Mesothelial cell of epicardium (in vitro differentiated cells): Measurements from ENCODE around the gene CCDC194. TPM values are rescaled to one million over a fixed set of nuclear protein-coding genes. Genes with fewer than 3 reads are reported as not detected.

Experiments used
- DNase-seq, 2 experiments: peaks; one replicate each; pipeline ENCODE4 v3.0.0; 2021; ENCODE audit warnings: low spot score in 2 of 2; ENCODE audit not compliant: unreplicated experiment in 2 of 2
- H3K27ac Mint-ChIP-seq: 2 replicates; pipeline ENCODE4 v1.8.0; 2021; ENCODE audit warnings: mixed read lengths
- H3K27me3 Mint-ChIP-seq: 2 replicates; pipeline ENCODE4 v1.8.0; 2021; ENCODE audit warnings: low read depth, mixed read lengths
- H3K36me3 Mint-ChIP-seq: 2 replicates; pipeline ENCODE4 v1.8.0; 2021; ENCODE audit warnings: mixed read lengths
- H3K4me1 Mint-ChIP-seq: 2 replicates; pipeline ENCODE4 v1.8.0; 2021; ENCODE audit warnings: mixed read lengths
- H3K4me3 Mint-ChIP-seq: 2 replicates; pipeline ENCODE4 v1.8.0; 2021; ENCODE audit warnings: mild to moderate bottlenecking, moderate library complexity, mixed read lengths
- H3K9me3 Mint-ChIP-seq: 2 replicates; pipeline ENCODE4 v1.8.0; 2021; ENCODE audit warnings: mixed read lengths
- total RNA-seq: library from RNA; stranded (reverse); gene quantifications from 3 replicates; pipeline ENCODE4 v1.2.1, GENCODE V29; 2021
- TF ChIP-seq, protein P1 (sequence below): fragments of 200-600 bp; sonication (generic); IDR thresholded peaks from one replicate; pipeline ENCODE4 v1.5.0; 2021; ENCODE audit warnings: antibody characterized with exemption; ENCODE audit not compliant: unreplicated experiment

Gene CCDC194
- total RNA-seq, 1 donor from 2014 or later, result 11.9 TPM

DNA sequence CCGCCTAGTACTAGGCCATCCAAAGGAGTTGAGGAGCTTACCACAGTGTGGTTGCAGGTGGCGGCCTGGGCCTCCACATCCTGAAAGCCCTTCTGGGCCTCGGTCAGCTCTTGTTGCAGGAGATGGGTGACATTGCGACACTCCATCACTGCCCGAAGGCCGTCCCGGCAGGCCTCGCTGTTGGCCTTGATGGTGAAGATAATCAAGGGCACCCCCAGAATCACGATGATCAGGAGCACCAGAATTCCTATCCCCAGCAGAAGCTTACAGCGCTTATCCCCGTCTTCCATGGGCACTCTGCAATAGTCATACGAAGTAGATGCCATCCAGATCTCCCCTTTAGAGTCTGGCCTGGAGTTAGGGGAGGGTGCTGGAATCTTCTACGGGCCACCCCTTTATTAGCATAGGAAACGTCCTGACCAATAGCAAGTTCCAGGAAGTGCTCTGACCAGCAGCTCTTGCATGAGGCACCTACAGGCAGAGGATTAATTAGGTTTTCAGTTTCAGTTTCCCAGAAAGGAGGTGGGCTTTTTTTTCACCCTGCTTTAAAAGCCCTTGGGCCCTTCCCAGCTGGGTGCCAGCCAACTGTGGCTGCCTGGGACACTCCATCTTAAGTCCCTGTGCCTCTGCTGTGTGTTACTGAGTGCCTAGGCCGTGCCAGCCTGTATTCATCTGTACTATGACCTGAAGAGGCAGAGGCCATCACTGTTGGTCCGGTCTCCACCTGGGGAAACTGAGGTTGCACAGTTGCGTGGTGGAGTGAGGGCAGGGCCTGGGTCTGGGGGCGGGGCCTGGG, 11.5 kb upstream of the CCDC194 start, which contains the start of gene BST2:
Gene BST2 (minus strand): TSS at position 381 of the 796 bp plus-strand sequence. CDS start 55 bp downstream, at position 326.
- Mint-ChIP-seq H3K9me3 (no peaks in the 10 kb centered on the region), H3K27me3 (no peaks in the 10 kb centered on the region), H3K4me1 (peaks cover 37% of the 10 kb centered on the region), H3K27ac (peak within 1 kb of the TSS; percentile 93), H3K36me3 (peaks cover 5% of the 10 kb centered on the region), H3K4me3 (peak within 1 kb of the TSS; percentile 83)
- DNase-seq, result peak in 1 of 2 experiments; percentile 61
- TF ChIP-seq, protein P1, sequence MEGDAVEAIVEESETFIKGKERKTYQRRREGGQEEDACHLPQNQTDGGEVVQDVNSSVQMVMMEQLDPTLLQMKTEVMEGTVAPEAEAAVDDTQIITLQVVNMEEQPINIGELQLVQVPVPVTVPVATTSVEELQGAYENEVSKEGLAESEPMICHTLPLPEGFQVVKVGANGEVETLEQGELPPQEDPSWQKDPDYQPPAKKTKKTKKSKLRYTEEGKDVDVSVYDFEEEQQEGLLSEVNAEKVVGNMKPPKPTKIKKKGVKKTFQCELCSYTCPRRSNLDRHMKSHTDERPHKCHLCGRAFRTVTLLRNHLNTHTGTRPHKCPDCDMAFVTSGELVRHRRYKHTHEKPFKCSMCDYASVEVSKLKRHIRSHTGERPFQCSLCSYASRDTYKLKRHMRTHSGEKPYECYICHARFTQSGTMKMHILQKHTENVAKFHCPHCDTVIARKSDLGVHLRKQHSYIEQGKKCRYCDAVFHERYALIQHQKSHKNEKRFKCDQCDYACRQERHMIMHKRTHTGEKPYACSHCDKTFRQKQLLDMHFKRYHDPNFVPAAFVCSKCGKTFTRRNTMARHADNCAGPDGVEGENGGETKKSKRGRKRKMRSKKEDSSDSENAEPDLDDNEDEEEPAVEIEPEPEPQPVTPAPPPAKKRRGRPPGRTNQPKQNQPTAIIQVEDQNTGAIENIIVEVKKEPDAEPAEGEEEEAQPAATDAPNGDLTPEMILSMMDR, result no peak

DNA sequence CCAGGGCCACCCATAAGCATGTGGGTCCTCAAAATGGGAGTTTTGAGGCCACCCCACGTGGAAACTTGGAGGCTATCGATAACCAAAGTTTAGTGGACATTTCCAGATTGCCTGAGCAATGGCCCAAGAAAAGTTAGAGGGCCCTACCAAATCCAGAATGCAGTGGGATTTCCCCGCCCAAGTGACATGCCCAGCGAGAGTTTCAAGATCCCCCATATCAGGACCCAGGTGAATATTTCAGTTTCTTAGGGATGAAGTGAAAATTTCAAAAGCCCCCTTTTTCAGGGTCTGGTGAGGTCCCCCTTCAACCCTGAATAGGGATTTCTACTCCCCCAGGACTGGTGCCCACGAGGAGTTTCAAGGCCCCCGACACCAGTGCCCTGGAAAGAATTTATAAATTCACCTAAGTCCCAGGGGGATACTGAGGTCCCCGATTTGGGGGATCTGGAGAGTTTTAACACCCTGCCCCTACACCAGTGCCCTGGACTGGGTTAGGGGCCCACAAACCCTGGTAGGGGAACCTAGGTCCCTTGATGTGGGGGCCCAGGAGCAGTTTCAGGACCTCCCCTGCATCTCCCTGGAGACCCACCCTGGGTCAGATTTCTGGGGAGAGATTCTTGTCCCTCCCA, 10.7 kb upstream of the CCDC194 start:
- TF ChIP-seq, protein P1, result no peak
- Mint-ChIP-seq H3K27ac (peak overlapping the region; percentile 93), H3K36me3 (peaks cover 6% of the 10 kb centered on the region), H3K27me3 (no peaks in the 10 kb centered on the region), H3K4me3 (peak overlapping the region; percentile 83), H3K4me1 (peaks cover 37% of the 10 kb centered on the region), H3K9me3 (no peaks in the 10 kb centered on the region)
- DNase-seq, result no peak

DNA sequence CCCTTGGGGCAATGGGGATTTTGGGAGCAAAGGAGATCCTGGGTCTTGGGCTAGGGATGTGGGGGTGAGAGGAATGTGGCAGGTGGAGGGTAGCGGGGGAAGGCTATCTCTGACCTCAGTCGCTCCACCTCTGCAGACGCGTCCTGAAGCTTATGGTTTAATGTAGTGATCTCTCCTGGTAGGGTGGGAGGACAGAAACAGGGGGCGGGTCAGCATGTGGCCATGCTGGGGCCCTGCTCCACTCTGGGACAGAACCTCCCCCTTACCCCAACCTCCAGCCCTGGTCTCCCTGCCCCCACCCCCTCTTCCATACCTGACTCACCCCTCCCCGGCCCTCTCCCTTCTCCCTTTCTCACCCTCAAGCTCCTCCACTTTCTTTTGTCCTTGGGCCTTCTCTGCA, 10.0 kb upstream of the CCDC194 start:
- Mint-ChIP-seq H3K4me1 (peaks cover 37% of the 10 kb centered on the region), H3K9me3 (no peaks in the 10 kb centered on the region), H3K4me3 (peak overlapping the region; percentile 83), H3K27ac (peak overlapping the region; percentile 93), H3K36me3 (peaks cover 6% of the 10 kb centered on the region), H3K27me3 (no peaks in the 10 kb centered on the region)
- no peak for DNase-seq
- TF ChIP-seq, protein P1, result no peak

DNA sequence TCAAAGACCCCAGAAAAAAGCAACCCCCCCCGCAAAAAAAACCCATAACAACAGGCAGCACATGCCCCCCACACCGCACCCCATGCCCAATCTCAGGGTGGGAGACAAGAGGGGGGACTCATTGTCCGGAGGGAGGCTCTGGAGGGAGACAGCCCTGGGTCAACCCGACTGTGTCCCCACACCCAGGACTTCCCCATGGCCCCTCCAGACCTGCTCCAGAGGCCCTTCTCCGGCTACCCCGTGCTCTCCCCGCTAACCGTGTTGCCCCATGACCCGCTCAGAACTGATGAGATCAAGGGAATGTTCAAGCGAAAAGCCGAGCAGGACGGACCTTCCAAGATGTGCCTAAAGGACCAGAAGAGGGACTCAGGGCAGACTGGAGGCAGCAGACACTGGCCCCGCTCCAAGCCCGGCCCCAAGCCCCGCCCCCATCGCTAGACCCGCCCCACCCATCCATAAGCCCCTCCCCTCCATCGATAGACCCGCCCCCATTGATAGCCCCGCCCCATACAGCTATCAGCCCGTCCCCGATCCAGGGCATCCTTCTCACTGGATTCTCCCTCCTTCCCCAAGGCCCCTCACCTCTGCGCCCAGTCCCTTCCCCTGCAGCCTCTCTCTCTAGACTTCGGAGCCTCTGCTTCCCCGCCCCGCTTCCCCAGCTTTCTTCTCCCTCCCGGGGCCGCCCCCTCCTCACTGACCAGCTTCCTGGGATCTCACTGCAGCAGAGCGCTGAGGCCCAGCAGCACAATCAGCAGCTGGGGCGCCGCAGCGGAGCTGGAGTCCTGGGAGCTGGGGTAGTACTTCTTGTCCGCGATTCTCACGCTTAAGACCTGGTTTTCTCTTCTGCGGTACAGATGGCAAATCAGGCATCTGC, 9.2 kb upstream of the CCDC194 start:
- H3K4me3 Mint-ChIP-seq, result peak overlapping the region; percentile 83
- H3K27me3 Mint-ChIP-seq, result no peaks in the 10 kb centered on the region
- no peaks in the 10 kb centered on the region for H3K9me3 Mint-ChIP-seq
- H3K27ac Mint-ChIP-seq, result peak overlapping the region; percentile 93
- TF ChIP-seq, protein P1, result no peak
- peak in 1 of 2 experiments; percentile 56 for DNase-seq
- peaks cover 6% of the 10 kb centered on the region for H3K36me3 Mint-ChIP-seq
- peaks cover 37% of the 10 kb centered on the region for H3K4me1 Mint-ChIP-seq

DNA sequence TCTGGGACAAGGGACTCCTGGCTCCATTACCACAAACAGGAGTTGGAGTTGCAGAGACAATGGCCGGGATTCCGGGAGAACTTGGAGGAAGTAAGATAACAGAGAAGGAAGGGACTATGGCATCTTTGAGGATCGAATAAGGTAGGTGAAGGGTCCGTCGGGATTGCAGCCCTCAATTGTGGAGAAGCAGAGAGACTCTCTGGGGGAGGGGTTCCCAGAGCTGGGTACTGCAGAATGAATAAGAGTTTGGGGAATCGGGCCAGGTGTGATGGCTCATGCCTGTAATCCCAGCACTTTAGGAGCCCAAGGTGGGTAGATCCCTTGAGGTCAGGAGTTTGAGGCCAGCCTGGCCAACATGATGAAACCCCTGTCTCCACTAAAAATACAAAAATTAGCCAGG, 7.6 kb upstream of the CCDC194 start:
- no peaks in the 10 kb centered on the region for H3K9me3 Mint-ChIP-seq
- H3K4me1 Mint-ChIP-seq, result peaks cover 26% of the 10 kb centered on the region
- no peak overlapping the region for H3K4me3 Mint-ChIP-seq
- peaks cover 10% of the 10 kb centered on the region for H3K36me3 Mint-ChIP-seq
- no peak for DNase-seq
- no peak overlapping the region for H3K27ac Mint-ChIP-seq
- H3K27me3 Mint-ChIP-seq, result no peaks in the 10 kb centered on the region
- TF ChIP-seq, protein P1, result no peak
